Measurements from ENCODE around the gene NTNG1. TPM values are rescaled to one million over a fixed set of nuclear protein-coding genes. Genes with fewer than 3 reads are reported as not detected.

The NTNG1 gene
- total RNA-seq, 1 donor from 2014 or later, result 25.8 TPM

- H3K4me3 ChIP-seq (ENCODE audit: low read depth, low read length), result no peak overlapping the region
- TF ChIP-seq CTCF (conservative IDR thresholded peaks at IDR 0.05; ENCODE audit: low read depth, low read length), result no peak
- no peak for DNase-seq (ENCODE audit: low read depth)
Measured at GRCh38 chr1:107486349-107486748, 345.5 kb downstream of the NTNG1 start.

GRCh38 chr1:107487506-107487905 is 346.7 kb downstream of the NTNG1 start:
- TF ChIP-seq CTCF (conservative IDR thresholded peaks at IDR 0.05; ENCODE audit: low read depth, low read length), result no peak
- no peak overlapping the region for H3K4me3 ChIP-seq (ENCODE audit: low read depth, low read length)
- DNase-seq (ENCODE audit: low read depth), result no peak

- DNase-seq (ENCODE audit: low read depth), result no peak
- no peak for TF ChIP-seq CTCF (conservative IDR thresholded peaks at IDR 0.05; ENCODE audit: low read depth, low read length)
- no peak overlapping the region for H3K4me3 ChIP-seq (ENCODE audit: low read depth, low read length)
Measured at GRCh38 chr1:107491582-107491981, 350.7 kb downstream of the NTNG1 start.

- no peak for TF ChIP-seq CTCF (conservative IDR thresholded peaks at IDR 0.05; ENCODE audit: low read depth, low read length)
- H3K4me3 ChIP-seq (ENCODE audit: low read depth, low read length), result no peak overlapping the region
Measured at GRCh38 chr1:107493111-107493716, 352.4 kb downstream of the NTNG1 start.

GRCh38 chr1:107494061-107494460 is 353.2 kb downstream of the NTNG1 start:
- H3K4me3 ChIP-seq (ENCODE audit: low read depth, low read length), result no peak overlapping the region
- DNase-seq (ENCODE audit: low read depth), result no peak
- no peak for TF ChIP-seq CTCF (conservative IDR thresholded peaks at IDR 0.05; ENCODE audit: low read depth, low read length)

More at GRCh38 chr1:107493111-107493716, 352.4 kb downstream of the NTNG1 start:
- no peak for DNase-seq (ENCODE audit: low read depth)

- no peak for DNase-seq (ENCODE audit: low read depth)
- TF ChIP-seq CTCF (conservative IDR thresholded peaks at IDR 0.05; ENCODE audit: low read depth, low read length), result no peak
- no peak overlapping the region for H3K4me3 ChIP-seq (ENCODE audit: low read depth, low read length)
Measured at GRCh38 chr1:107496002-107496401, 355.2 kb downstream of the NTNG1 start.

- no peak overlapping the region for H3K4me3 ChIP-seq (ENCODE audit: low read depth, low read length)
- TF ChIP-seq CTCF (conservative IDR thresholded peaks at IDR 0.05; ENCODE audit: low read depth, low read length), result no peak
- DNase-seq (ENCODE audit: low read depth), result no peak
Measured at GRCh38 chr1:107499139-107499744, 358.4 kb downstream of the NTNG1 start.

Measured in epithelial cell of proximal tubule (primary cell).